ENCODE results near the gene SDE2.
"Not testable (repeated sequence)": the region's sequence is repeated elsewhere in the genome, so short reads cannot be mapped to it uniquely, and the experiment has no call there.

Gene SDE2

GRCh38 chr1:225974454-225974853, 24.7 kb downstream of the SDE2 start:
- DNase-seq: no peak

- peak; percentile 54 for DNase-seq
These were observed 26.0 kb downstream of the SDE2 start for GRCh38 chr1:225973158-225973557.

DNA sequence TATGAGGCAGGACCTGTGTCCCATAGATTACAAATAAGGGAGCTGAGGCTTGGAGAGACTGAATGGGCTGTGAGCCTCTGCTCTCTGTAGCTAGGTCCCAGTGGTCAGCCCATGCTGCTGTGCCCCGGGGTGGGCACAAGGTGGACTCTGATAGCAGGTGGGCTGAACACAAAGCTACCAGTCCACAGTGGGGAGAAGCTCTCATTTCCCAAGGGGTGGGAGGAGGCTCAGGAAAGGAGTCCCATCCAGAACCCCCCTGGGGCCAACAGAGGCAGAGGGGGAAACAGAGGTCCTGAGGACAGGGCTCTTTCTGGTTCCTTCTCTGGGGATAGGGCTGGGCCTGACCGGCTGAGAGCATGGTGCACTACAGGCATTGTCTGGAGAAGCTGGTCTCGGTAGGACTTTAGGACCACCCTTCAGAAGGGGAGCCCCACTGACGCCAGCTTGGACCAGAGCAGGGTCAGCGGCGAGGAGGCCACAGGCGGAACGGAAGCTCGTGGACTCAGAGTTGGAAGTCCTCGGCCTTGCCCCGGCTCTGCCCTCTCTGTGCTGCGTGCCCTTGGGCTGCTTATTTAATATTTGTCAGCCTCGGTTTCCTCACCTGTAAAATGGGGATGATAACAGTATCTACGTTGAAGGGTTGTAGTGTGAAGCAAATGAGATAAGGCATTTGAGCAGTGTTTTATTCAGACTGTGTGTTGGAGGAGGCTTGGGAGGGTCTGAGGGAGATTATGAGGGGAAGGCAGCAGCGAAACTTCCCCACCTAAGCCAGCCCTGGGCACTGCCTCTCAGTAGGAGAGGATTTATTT, 26.6 kb downstream of the SDE2 start:
- no peak for DNase-seq

DNA sequence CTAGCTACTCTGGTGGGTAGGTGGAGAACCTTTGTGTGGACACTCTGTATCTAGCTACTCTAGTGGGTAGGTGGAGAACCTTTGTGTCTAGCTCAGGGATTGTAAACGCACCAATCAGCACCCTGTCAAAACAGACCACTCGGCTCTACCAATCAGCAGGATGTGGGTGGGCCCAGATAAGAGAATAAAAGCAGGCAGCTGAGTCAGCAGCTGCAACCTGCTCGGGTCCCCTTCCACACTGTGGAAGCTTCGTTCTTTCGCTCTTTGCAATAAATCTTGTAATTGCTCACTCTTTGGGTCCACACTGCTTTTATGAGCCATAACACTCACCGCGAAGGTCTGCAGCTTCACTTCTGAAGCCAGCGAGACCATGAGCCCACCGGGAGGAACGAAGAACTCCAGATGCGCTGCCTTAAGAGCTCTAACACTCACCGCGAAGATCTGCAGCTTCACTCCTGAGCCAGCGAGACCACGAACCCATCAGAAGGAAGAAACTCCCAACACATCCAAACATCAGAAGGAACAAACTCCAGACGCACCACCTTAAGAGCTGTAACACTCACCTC, 28.5 kb downstream of the SDE2 start:
- not testable (repeated sequence) for DNase-seq

GRCh38 chr1:225969751-225970150, 29.4 kb downstream of the SDE2 start:
- DNase-seq: not testable (repeated sequence)

GRCh38 chr1:225965231-225965630, 33.9 kb downstream of the SDE2 start:
- no peak for DNase-seq

- DNase-seq: no peak
These were observed 35.2 kb downstream of the SDE2 start for GRCh38 chr1:225963735-225964530.

DNA sequence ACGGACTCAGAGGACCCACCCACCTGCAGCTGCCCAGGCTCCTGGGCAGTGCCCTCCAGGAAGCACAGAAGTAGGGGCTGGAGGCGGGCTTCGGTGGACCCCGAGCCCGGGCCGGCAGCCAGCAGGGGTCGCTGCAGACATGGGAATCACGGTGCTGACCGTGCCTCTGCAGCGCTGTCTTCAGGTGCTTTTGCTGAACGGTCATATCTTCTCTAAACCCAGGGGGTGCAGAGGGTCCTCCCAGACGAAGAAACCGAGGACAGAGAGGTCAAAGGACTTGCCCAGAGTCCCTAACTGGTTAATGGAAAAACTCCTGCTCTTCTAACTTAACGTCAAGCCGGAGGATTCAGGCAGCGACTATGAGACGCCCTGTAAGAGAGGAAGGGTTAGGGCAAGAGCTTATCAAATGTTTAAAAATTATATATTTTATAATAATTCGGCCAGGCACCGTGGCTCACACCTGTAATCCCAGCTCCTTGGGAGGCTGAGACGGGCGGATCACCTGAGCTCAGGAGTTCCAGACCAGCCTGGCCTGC, 36.6 kb downstream of the SDE2 start:
- peak; percentile 55 for DNase-seq

DNA sequence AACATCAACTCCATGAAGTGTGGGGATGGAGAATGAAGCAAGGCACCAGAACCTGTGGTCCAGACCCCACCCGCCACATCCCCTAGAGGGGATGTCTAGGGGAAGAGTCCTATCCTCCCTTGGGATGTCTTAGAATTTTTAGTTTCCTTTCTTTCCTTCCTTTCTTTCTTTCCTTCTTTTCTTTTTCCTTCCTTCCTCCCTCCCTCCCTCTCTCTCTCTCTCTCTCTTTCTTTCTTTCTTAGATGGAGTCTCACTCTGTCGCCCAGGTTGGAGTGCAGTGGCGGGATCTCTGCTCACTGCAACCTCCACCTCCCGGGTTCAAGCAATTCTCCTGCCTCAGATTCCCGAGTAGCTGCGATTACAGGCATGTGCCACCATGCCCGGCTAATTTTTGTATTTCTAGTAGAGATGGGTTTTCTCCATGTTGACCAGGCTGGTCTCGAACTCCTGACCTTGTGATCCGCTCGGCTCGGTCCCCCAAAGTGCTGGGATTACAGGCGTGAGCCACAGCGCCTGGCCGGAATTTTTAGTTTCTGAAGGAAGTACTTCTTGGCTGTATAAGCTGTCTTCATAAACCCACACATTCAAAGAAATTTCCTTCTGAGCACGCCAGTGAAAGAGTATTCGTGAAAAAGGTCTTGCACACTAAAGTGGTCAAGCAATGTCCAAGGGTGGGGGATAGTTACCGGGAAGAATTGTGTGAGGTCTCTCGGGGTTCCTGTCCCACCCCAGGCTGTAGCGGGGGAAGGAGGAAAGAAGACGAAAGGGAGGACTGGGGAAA, 37.3 kb downstream of the SDE2 start:
- DNase-seq: no peak

- DNase-seq: no peak
These were observed 41.1 kb downstream of the SDE2 start for GRCh38 chr1:225958041-225958440.

DNA sequence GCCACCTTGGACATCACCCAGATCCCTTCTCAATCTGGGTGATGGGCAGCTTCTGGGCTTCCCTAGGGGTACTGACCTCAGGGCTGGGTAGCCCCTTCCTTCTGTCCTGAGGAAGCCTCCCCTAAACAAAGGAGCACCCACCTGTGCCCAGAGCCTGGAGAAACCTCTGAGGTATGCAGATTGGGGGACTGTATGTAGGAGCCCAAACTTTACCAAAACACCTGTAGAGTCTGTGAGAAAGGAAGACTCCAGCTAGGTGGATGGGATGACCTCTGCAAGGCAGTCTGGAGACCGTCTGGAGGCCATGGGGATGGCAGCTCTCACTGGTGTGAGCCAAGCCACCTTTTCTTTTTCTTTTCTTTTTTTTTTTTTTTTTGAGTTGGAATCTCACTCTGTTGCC, 44.4 kb downstream of the SDE2 start:
- DNase-seq: no peak

DNA sequence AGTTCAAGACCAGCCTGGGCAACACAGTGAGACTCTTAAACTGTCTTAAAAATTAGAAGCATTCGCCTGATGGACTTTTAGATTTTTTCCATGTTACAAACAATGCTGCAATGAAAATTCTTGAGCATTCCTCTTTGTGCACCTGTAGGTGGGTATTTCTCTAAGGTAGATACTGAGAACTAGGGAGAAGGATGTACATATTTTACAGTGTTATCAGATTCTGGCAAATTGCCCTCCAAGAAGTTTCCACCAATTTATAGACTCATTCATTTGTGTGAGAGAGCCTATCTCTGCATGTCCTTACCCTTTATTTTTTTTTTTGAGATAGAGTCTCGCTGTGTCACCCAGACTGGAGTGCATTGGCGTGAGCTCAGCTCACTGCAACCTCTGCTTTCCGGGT, 45.8 kb downstream of the SDE2 start:
- peak; percentile 38 for DNase-seq

GRCh38 chr1:225950905-225951497, 48.1 kb downstream of the SDE2 start:
- DNase-seq: peak; percentile 26

GRCh38 chr1:225949041-225949440, 50.1 kb downstream of the SDE2 start:
- no peak for DNase-seq

DNA sequence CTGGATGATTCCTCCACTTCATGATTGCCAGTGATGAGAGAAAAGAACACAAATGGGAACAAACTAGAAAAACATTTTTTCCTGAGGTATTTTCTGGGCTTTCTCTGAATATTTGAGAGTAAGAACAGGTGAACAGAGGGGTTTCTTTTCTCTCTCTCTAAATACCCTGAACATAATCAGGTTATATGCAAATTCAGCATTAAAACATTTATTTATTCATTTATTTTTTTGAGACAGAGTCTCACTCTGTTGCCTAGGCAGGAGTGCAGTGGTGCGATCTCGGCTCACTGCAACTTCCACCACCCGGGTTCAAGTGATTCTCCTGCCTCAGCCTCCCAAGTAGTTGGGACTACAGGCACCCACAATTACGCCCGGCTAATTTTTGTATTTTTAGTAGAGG, 52.3 kb downstream of the SDE2 start:
- no peak for DNase-seq

- DNase-seq: no peak
These were observed 53.0 kb downstream of the SDE2 start for GRCh38 chr1:225946082-225946620.

DNA sequence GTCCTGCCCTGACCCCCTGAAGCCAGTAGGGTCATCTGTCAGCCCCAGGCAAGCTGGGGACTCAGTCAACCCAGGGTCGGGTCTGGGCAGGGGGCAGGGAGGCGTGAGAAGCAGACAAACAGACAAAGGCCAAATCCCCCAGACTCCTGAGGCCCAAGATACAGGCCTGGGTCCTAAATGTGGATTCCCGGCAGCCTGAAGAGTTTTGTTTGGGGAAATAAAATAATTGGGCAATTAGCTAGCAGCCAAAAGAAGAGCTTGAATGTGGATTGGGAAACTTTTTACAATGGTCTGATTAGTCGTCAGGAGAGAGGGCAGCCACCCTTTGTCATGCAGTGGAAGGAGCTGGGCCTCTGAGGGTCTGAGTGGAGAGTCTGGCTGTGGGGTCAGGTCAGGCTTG, 53.6 kb downstream of the SDE2 start:
- DNase-seq: no peak

DNA sequence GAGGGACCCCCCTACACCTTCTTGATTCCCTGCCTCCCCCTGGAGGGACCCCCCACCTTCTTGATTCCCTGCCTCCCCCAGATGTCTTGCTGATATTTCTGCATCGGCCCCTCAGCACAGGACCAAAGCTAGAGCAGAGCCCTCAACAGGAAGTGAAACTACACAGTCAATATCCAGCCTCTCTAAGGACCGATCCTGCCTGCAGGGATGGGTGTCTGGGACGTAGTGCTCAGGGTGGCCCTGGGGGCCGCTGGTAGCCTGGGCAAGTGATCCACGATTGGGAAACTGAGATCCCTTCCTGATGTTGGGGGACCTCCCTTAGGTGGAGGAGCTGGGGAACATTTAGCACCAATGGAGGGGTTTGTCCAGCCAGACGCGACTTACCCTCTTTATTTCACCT, 54.2 kb downstream of the SDE2 start:
- DNase-seq: no peak

GRCh38 chr1:225944387-225944786, 54.8 kb downstream of the SDE2 start:
- DNase-seq: no peak

DNA sequence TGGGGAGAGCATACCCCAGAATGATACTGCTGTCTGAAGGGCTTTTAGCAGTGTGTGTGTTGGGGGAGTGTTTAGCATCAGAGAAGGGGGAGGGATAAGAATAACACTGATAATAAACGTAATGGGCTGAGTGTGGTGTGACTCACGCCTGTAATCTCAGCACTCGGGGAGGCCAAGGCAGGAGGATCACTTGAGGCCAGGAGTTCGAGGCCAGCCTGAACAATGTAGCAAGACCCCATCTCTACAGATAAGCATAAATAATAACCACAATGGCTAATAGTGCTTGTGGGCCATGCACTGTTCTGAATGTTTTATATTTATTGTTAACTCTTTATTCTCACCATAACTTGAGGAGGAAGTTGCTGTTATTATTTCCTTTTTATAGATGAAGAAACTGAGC, 55.6 kb downstream of the SDE2 start:
- DNase-seq: no peak

- DNase-seq: no peak
These were observed 56.6 kb downstream of the SDE2 start for GRCh38 chr1:225942574-225942973.

- DNase-seq: no peak
These were observed 57.3 kb downstream of the SDE2 start for GRCh38 chr1:225941942-225942222.

Data from hematopoietic multipotent progenitor cell treated with erythropoietin and hydrocortisone succinate and interleukin-3 and kit ligand, for 8 days (in vitro differentiated cells).